Panc1 (cell line): ENCODE results near the gene RUSC1. TPM values are rescaled to one million over a fixed set of nuclear protein-coding genes. Genes with fewer than 3 reads are reported as not detected.

Experiments used
- ATAC-seq: fragments of 200-7000 bp; cut with Tn5 transposase; 2 replicates; pipeline ENCODE4 v1.9.1; 2020; ENCODE audit warnings: mild to moderate bottlenecking, moderate library complexity
- BruUV-seq: library from RNA; stranded (reverse); fragments of 400-500 nt; replicated peaks from 2 replicates; lab custom pipeline; 2021; lab: Mats Ljungman, UMichigan
- CTCF ChIA-PET: fragments of 300-600 bp; sonication (Branson Sonifier 250); formaldehyde crosslinking; loops from one replicate; lab custom pipeline; 2022; ENCODE audit warnings: antibody characterized with exemption; lab: Charles Lee
- POLR2A ChIA-PET: fragments of 300-600 bp; sonication (Branson Sonifier 250); formaldehyde crosslinking; loops from one replicate; lab custom pipeline; 2022; ENCODE audit warnings: antibody characterized with exemption; lab: Charles Lee
- DNase-seq: peaks from one replicate; pipeline ENCODE4 v3.0.0-alpha.2; 2010; ENCODE audit warnings: low read depth, low spot score
- H3K27ac ChIP-seq: 2 replicates; pipeline ENCODE4 v1.5.1; 2011; ENCODE audit warnings: mild to moderate bottlenecking, low read length, inconsistent platforms
- H3K27me3 ChIP-seq: fragments of 200-500 bp; sonication (Bioruptor generic); 2 replicates; pipeline ENCODE4 v1.6.0; 2014; ENCODE audit warnings: low read length, inconsistent platforms; ENCODE audit not compliant: control insufficient read depth, insufficient read depth
- H3K36me3 ChIP-seq: fragments of 200-500 bp; sonication (Bioruptor generic); 2 replicates; pipeline ENCODE4 v1.5.1; 2014; ENCODE audit warnings: inconsistent platforms, mild to moderate bottlenecking, low read length, moderate library complexity; ENCODE audit not compliant: control insufficient read depth, insufficient read depth
- H3K4me1 ChIP-seq: 2 replicates; pipeline ENCODE4 v1.5.1; 2011; ENCODE audit warnings: inconsistent platforms, mild to moderate bottlenecking, low read length, moderate library complexity; ENCODE audit not compliant: control insufficient read depth, insufficient read depth
- H3K4me3 ChIP-seq, 2 experiments: 2 replicates each; pipeline ENCODE4 v1.5.1; 2011 to 2012; ENCODE audit warnings: low read depth in 2 of 2, low read length in 2 of 2, mild to moderate bottlenecking in 2 of 2, inconsistent platforms in 1 of 2, moderate library complexity in 1 of 2
- H3K9me3 ChIP-seq: fragments of 200-500 bp; sonication (Bioruptor generic); 2 replicates; pipeline ENCODE4 v1.5.1; 2014; ENCODE audit warnings: low read depth, mild to moderate bottlenecking, inconsistent platforms, low read length, moderate library complexity; ENCODE audit not compliant: control insufficient read depth, insufficient read depth
- POLR2AphosphoS5 ChIP-seq: IDR thresholded peaks from 2 replicates; pipeline ENCODE4 v1.6.1; 2012; ENCODE audit warnings: mild to moderate bottlenecking, low read depth, low read length, moderate library complexity
- SIN3A ChIP-seq: IDR thresholded peaks from 2 replicates; pipeline ENCODE4 v1.6.1; 2012; ENCODE audit warnings: low read depth, mild to moderate bottlenecking, low read length, moderate library complexity, borderline replicate concordance; ENCODE audit not compliant: insufficient read depth
- TCF7L2 ChIP-seq: IDR thresholded peaks from 2 replicates; pipeline ENCODE4 v1.6.1; 2011; ENCODE audit warnings: mild to moderate bottlenecking, low read depth, low read length, inconsistent platforms
- in situ Hi-C: cut with HindIII; loops from 2 replicates; pipeline ENCODE4 v1.10.0; 2016; ENCODE audit warnings: low sequenced_read_pairs, low pct_unique_long_range_greater_than_20kb
- intact Hi-C: fragments of 100-400 bp; cut with micrococcal nuclease; formaldehyde crosslinking; loops from one replicate; pipeline ENCODE4 v1.10.0; 2022; ENCODE audit not compliant: unreplicated experiment
- total RNA-seq: library from RNA; stranded (reverse); gene quantifications from one replicate; pipeline ENCODE4 v1.2.1, GENCODE V29; 2021; ENCODE audit not compliant: unreplicated experiment
- TF ChIP-seq, protein P1 (sequence below), 2 experiments: IDR thresholded peaks; 2 replicates each; pipeline ENCODE4 v1.6.1; 2011 to 2012; ENCODE audit warnings: low read depth in 2 of 2, control low read depth in 1 of 2, low read length in 1 of 2, mild to moderate bottlenecking in 1 of 2, moderate library complexity in 1 of 2; ENCODE audit not compliant: insufficient read depth in 1 of 2
- TF ChIP-seq, protein P2 (sequence below): fragments of 450-650 bp; IDR thresholded peaks from 2 replicates; pipeline ENCODE4 v1.5.1; 2017; ENCODE audit warnings: mild to moderate bottlenecking

RUSC1 gene
- total RNA-seq, 1 experiment from 2014 or later, result 77.9 TPM

DNA sequence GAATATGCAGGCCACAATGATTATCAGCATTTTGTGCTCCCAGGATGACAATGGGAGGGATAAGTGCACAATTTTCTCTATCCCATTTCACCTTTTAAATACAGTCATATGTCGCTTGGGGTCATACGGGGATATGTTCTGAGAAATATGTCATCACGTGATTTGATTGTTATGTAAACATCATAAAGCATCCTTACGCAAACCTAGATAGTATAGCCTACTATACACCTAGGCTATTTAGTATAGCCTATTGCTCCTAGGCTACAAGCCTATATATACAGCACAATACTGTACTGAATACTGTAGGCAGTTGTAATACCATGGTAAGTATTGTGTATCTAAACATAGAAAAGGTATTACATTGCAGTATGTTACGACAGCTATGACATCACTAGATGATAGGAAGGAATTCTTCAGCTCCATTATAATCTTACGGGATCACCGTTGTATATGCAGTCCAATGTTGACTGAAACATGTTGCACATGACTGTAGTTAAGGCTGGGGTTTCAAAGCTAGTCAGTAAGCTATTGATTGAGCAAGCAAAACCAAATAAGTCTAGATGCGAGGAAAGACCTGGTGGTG is 18.9 kb downstream of the RUSC1 start:
- in situ Hi-C loops, result no loop called here
- POLR2A ChIA-PET, result interaction anchor here (0.5 to 0.7 kb wide), 3 partner anchors 16 to 155 kb away, joined by 3 to 5 read pairs (median 4); no protein-coding TSS in a partner anchor
- ATAC-seq, result no peak; the same call in 1 of the 2 replicates
- no peaks in the 10 kb centered on the region for H3K27me3 ChIP-seq
- H3K36me3 ChIP-seq, result peaks cover 56% of the 10 kb centered on the region
- no peak for TF ChIP-seq SIN3A
- DNase-seq, result no peak
- BruUV-seq, result no TSS peak
- H3K27ac ChIP-seq, result no peak overlapping the region
- H3K4me1 ChIP-seq, result no peaks in the 10 kb centered on the region
- no peak overlapping the region for H3K4me3 ChIP-seq
- H3K9me3 ChIP-seq, result no peaks in the 10 kb centered on the region
- intact Hi-C loops, result no loop called here
- CTCF ChIA-PET, result no interaction called here

DNA sequence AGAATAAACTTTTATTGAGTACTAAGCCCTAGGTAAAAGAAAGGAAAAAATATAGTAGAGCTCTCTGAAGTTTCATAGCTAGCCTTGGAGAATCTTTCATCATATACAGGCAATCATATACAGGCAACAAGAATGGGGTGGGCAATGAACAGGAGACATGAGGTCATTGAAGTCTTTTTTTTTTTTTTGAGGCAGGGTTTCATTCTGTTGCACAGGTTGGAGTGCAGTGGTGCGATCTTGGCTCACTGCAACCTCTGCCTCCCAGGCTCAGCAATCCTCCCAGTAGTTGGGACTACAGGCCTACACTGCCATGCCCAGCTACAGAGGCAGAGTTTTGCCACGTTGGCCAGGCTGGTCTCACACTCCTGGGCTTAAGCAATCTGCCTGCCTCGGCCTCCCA is 22.1 kb downstream of the RUSC1 start:
- ChIA-PET POLR2A (no interaction called here), CTCF (no interaction called here)
- peaks cover 56% of the 10 kb centered on the region for H3K36me3 ChIP-seq
- no peak for TF ChIP-seq TCF7L2
- TF ChIP-seq, protein P1, sequence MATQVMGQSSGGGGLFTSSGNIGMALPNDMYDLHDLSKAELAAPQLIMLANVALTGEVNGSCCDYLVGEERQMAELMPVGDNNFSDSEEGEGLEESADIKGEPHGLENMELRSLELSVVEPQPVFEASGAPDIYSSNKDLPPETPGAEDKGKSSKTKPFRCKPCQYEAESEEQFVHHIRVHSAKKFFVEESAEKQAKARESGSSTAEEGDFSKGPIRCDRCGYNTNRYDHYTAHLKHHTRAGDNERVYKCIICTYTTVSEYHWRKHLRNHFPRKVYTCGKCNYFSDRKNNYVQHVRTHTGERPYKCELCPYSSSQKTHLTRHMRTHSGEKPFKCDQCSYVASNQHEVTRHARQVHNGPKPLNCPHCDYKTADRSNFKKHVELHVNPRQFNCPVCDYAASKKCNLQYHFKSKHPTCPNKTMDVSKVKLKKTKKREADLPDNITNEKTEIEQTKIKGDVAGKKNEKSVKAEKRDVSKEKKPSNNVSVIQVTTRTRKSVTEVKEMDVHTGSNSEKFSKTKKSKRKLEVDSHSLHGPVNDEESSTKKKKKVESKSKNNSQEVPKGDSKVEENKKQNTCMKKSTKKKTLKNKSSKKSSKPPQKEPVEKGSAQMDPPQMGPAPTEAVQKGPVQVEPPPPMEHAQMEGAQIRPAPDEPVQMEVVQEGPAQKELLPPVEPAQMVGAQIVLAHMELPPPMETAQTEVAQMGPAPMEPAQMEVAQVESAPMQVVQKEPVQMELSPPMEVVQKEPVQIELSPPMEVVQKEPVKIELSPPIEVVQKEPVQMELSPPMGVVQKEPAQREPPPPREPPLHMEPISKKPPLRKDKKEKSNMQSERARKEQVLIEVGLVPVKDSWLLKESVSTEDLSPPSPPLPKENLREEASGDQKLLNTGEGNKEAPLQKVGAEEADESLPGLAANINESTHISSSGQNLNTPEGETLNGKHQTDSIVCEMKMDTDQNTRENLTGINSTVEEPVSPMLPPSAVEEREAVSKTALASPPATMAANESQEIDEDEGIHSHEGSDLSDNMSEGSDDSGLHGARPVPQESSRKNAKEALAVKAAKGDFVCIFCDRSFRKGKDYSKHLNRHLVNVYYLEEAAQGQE (IDR thresholded peaks at IDR 0.05; ENCODE audit: insufficient read depth in 1 of 2, low read depth in 2 of 2, low read length in 1 of 2), result no peak
- TF ChIP-seq POLR2AphosphoS5, result no peak
- no peak for TF ChIP-seq SIN3A
- TF ChIP-seq, protein P2, sequence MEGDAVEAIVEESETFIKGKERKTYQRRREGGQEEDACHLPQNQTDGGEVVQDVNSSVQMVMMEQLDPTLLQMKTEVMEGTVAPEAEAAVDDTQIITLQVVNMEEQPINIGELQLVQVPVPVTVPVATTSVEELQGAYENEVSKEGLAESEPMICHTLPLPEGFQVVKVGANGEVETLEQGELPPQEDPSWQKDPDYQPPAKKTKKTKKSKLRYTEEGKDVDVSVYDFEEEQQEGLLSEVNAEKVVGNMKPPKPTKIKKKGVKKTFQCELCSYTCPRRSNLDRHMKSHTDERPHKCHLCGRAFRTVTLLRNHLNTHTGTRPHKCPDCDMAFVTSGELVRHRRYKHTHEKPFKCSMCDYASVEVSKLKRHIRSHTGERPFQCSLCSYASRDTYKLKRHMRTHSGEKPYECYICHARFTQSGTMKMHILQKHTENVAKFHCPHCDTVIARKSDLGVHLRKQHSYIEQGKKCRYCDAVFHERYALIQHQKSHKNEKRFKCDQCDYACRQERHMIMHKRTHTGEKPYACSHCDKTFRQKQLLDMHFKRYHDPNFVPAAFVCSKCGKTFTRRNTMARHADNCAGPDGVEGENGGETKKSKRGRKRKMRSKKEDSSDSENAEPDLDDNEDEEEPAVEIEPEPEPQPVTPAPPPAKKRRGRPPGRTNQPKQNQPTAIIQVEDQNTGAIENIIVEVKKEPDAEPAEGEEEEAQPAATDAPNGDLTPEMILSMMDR, result no peak
- no peaks in the 10 kb centered on the region for H3K4me1 ChIP-seq
- BruUV-seq, result no TSS peak
- H3K27me3 ChIP-seq, result no peaks in the 10 kb centered on the region
- intact Hi-C loops, result no loop called here
- H3K9me3 ChIP-seq, result no peaks in the 10 kb centered on the region
- DNase-seq, result no peak
- in situ Hi-C loops, result no loop called here
- ATAC-seq, result no peak
- H3K4me3 ChIP-seq, result no peak overlapping the region
- no peak overlapping the region for H3K27ac ChIP-seq

DNA sequence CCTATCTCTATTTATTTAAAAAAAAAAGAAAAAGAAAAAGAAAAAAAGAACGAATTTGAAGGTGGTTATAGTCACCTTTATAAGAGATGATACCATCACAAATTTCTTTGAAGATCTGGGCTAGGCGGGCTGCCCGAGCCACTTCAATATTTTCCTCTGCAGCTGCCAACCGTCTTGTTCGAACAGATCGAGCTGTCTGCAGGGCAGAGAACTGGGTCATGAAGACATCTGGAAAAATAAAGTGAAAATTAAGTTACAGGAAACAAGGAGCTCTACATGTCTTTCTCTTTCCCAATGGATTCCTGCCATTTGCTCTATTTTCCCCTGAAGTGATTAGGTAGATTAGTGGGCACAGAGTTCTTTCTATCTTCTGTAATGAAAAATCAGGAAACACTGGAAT is 31.9 kb downstream of the RUSC1 start:
- H3K27me3 ChIP-seq, result no peaks in the 10 kb centered on the region
- DNase-seq, result no peak
- ChIA-PET CTCF (no interaction called here), POLR2A (no interaction called here)
- no TSS peak for BruUV-seq
- no peaks in the 10 kb centered on the region for H3K4me1 ChIP-seq
- no peak for ATAC-seq
- H3K27ac ChIP-seq, result no peak overlapping the region
- intact Hi-C loops (no loop called here), in situ Hi-C loops (no loop called here)
- H3K4me3 ChIP-seq, result no peak overlapping the region
- TF ChIP-seq, protein P2, result no peak
- no peak for TF ChIP-seq TCF7L2
- TF ChIP-seq POLR2AphosphoS5, result no peak
- TF ChIP-seq, protein P1 (IDR thresholded peaks at IDR 0.05; ENCODE audit: insufficient read depth in 1 of 2, low read depth in 2 of 2, low read length in 1 of 2), result no peak
- TF ChIP-seq SIN3A, result no peak
- no peaks in the 10 kb centered on the region for H3K9me3 ChIP-seq
- H3K36me3 ChIP-seq, result peaks cover 35% of the 10 kb centered on the region
